Kidney epithelial cell (primary cell): Measurements from ENCODE around the gene PPM1E. TPM values are rescaled to one million over a fixed set of nuclear protein-coding genes. Genes with fewer than 3 reads are reported as not detected.
"Not testable (repeated sequence)": the region's sequence is repeated elsewhere in the genome, so short reads cannot be mapped to it uniquely, and the experiment has no call there.

Source experiments
- DNase-seq: peaks from one replicate; pipeline ENCODE4 v3.0.0-alpha.2; 2010; ENCODE audit warnings: low read depth
- H3K27me3 ChIP-seq: 2 replicates; pipeline ENCODE4 v1.6.0; 2011; ENCODE audit warnings: low read length; ENCODE audit not compliant: control insufficient read depth, insufficient read depth
- H3K36me3 ChIP-seq: 2 replicates; pipeline ENCODE4 v1.5.1; 2011; ENCODE audit warnings: low read length; ENCODE audit not compliant: control insufficient read depth, insufficient read depth
- H3K4me3 ChIP-seq: 2 replicates; pipeline ENCODE4 v1.5.1; 2011; ENCODE audit warnings: low read depth, mild to moderate bottlenecking, control low read depth, low read length
- CTCF ChIP-seq: IDR thresholded peaks from 2 replicates; pipeline ENCODE4 v1.5.1; 2011; ENCODE audit warnings: mild to moderate bottlenecking, moderate library complexity, low read length, control low read depth, inconsistent platforms; ENCODE audit not compliant: insufficient read depth, poor library complexity, severe bottlenecking
- total RNA-seq: library from RNA; depleted of rRNA; stranded (reverse); fragments of >200 nt; gene quantifications from 2 replicates; pipeline ENCODE4 v1.2.3, GENCODE V29; 2015

The PPM1E gene
- total RNA-seq, 1 donor from 2014 or later: 2.4 TPM

- Histone ChIP-seq H3K4me3 (no peak overlapping the region), H3K27me3 (no peaks in the 10 kb centered on the region), H3K36me3 (no peaks in the 10 kb centered on the region)
- TF ChIP-seq CTCF: no peak
- DNase-seq: no peak
These were observed 191.8 kb downstream of the PPM1E start for GRCh38 chr17:58947411-58947810.

- Histone ChIP-seq H3K4me3 (no peak overlapping the region), H3K27me3 (no peaks in the 10 kb centered on the region), H3K36me3 (no peaks in the 10 kb centered on the region)
- no peak for DNase-seq
- no peak for TF ChIP-seq CTCF
These were observed 192.2 kb downstream of the PPM1E start for GRCh38 chr17:58947824-58948223.

- not testable (repeated sequence) for DNase-seq, H3K4me3 ChIP-seq
These were observed 198.7 kb downstream of the PPM1E start for GRCh38 chr17:58954358-58954757.

GRCh38 chr17:58956997-58957724 lies 201.5 kb downstream of the PPM1E start:
- no peaks in the 10 kb centered on the region for H3K36me3 ChIP-seq
- H3K27me3 ChIP-seq: no peaks in the 10 kb centered on the region
- TF ChIP-seq CTCF: no peak
- H3K4me3 ChIP-seq: no peak overlapping the region
- DNase-seq: no peak

More at GRCh38 chr17:58954358-58954757, 198.7 kb downstream of the PPM1E start:
- H3K27me3 ChIP-seq, H3K36me3 ChIP-seq: not testable (repeated sequence)

GRCh38 chr17:58957725-58958073 lies 202.0 kb downstream of the PPM1E start:
- not testable (repeated sequence) for H3K27me3 ChIP-seq, DNase-seq, H3K36me3 ChIP-seq, H3K4me3 ChIP-seq

GRCh38 chr17:58960068-58960467 lies 204.4 kb downstream of the PPM1E start:
- peak; percentile 52 for DNase-seq
- TF ChIP-seq CTCF: peak; percentile 20
- Histone ChIP-seq H3K36me3 (no peaks in the 10 kb centered on the region), H3K4me3 (no peak overlapping the region), H3K27me3 (no peaks in the 10 kb centered on the region)

- Histone ChIP-seq H3K4me3 (no peak overlapping the region), H3K27me3 (no peaks in the 10 kb centered on the region), H3K36me3 (no peaks in the 10 kb centered on the region)
- DNase-seq: no peak
- no peak for TF ChIP-seq CTCF
These were observed 209.6 kb downstream of the PPM1E start for GRCh38 chr17:58965221-58965620.
